ENCODE data around the gene IMPDH2. TPM values are rescaled to one million over a fixed set of nuclear protein-coding genes. Genes with fewer than 3 reads are reported as not detected.
A peak's percentile ranks its signal among the peaks of the same experiment; 100 is the strongest.

IMPDH2 gene
- total RNA-seq, 1 donor from 2014 or later = 206 TPM

- H3K27ac Mint-ChIP-seq = peak overlapping the region; percentile 100
- H3K9me3 Mint-ChIP-seq (ENCODE audit: low read depth) = no peaks in the 10 kb centered on the region
- peaks cover 22% of the 10 kb centered on the region for H3K36me3 Mint-ChIP-seq (ENCODE audit: insufficient read depth)
- H3K4me3 Mint-ChIP-seq (ENCODE audit: low read depth) = peak overlapping the region; percentile 100
- H3K4me1 Mint-ChIP-seq (ENCODE audit: low read depth) = peaks cover 23% of the 10 kb centered on the region
- no peak for TF ChIP-seq CTCF (IDR thresholded peaks at IDR 0.05; ENCODE audit: unreplicated experiment)
- DNase-seq (ENCODE audit: low spot score, unreplicated experiment) = peak; percentile 58
- peaks cover 4% of the 10 kb centered on the region for H3K27me3 Mint-ChIP-seq
Measured at GRCh38 chr3:49007771-49008528, 21.2 kb downstream of the IMPDH2 start.

GRCh38 chr3:49007068-49007770, 22.0 kb downstream of the IMPDH2 start, which contains the start of gene WDR6:
TSS of gene WDR6 (plus strand) at chr3:49007391. CDS start at chr3:49007432, 41 bp downstream.
- no peaks in the 10 kb centered on the region for H3K9me3 Mint-ChIP-seq (ENCODE audit: low read depth)
- peaks cover 23% of the 10 kb centered on the region for H3K36me3 Mint-ChIP-seq (ENCODE audit: insufficient read depth)
- H3K27me3 Mint-ChIP-seq = peaks cover 8% of the 10 kb centered on the region
- peak; percentile 26 for TF ChIP-seq CTCF (IDR thresholded peaks at IDR 0.05; ENCODE audit: unreplicated experiment)
- H3K4me1 Mint-ChIP-seq (ENCODE audit: low read depth) = peaks cover 23% of the 10 kb centered on the region
- peak within 1 kb of the TSS; percentile 100 for H3K4me3 Mint-ChIP-seq (ENCODE audit: low read depth)
- peak within 1 kb of the TSS; percentile 100 for H3K27ac Mint-ChIP-seq
- peak; percentile 92 for DNase-seq (ENCODE audit: low spot score, unreplicated experiment)

GRCh38 chr3:49006408-49007067, 22.7 kb downstream of the IMPDH2 start:
- Mint-ChIP-seq H3K4me3 (ENCODE audit: low read depth) (peak overlapping the region; percentile 100), H3K27ac (peak overlapping the region; percentile 100), H3K27me3 (peaks cover 13% of the 10 kb centered on the region), H3K36me3 (ENCODE audit: insufficient read depth) (peaks cover 20% of the 10 kb centered on the region), H3K9me3 (ENCODE audit: low read depth) (no peaks in the 10 kb centered on the region), H3K4me1 (ENCODE audit: low read depth) (peaks cover 23% of the 10 kb centered on the region)
- no peak for DNase-seq (ENCODE audit: low spot score, unreplicated experiment)
- TF ChIP-seq CTCF (IDR thresholded peaks at IDR 0.05; ENCODE audit: unreplicated experiment) = no peak

GRCh38 chr3:49005998-49006397, 23.2 kb downstream of the IMPDH2 start:
- H3K4me1 Mint-ChIP-seq (ENCODE audit: low read depth) = peaks cover 25% of the 10 kb centered on the region
- no peak for DNase-seq (ENCODE audit: low spot score, unreplicated experiment)
- no peak overlapping the region for H3K27ac Mint-ChIP-seq
- no peaks in the 10 kb centered on the region for H3K9me3 Mint-ChIP-seq (ENCODE audit: low read depth)
- peaks cover 16% of the 10 kb centered on the region for H3K27me3 Mint-ChIP-seq
- peaks cover 17% of the 10 kb centered on the region for H3K36me3 Mint-ChIP-seq (ENCODE audit: insufficient read depth)
- no peak for TF ChIP-seq CTCF (IDR thresholded peaks at IDR 0.05; ENCODE audit: unreplicated experiment)
- peak overlapping the region; percentile 100 for H3K4me3 Mint-ChIP-seq (ENCODE audit: low read depth)

- no peak overlapping the region for H3K27ac Mint-ChIP-seq
- H3K27me3 Mint-ChIP-seq = peaks cover 21% of the 10 kb centered on the region
- DNase-seq (ENCODE audit: low spot score, unreplicated experiment) = no peak
- H3K4me1 Mint-ChIP-seq (ENCODE audit: low read depth) = peaks cover 30% of the 10 kb centered on the region
- no peak overlapping the region for H3K4me3 Mint-ChIP-seq (ENCODE audit: low read depth)
- H3K36me3 Mint-ChIP-seq (ENCODE audit: insufficient read depth) = peaks cover 17% of the 10 kb centered on the region
- TF ChIP-seq CTCF (IDR thresholded peaks at IDR 0.05; ENCODE audit: unreplicated experiment) = no peak
- H3K9me3 Mint-ChIP-seq (ENCODE audit: low read depth) = no peaks in the 10 kb centered on the region
Measured at GRCh38 chr3:49005303-49005680, 23.9 kb downstream of the IMPDH2 start.
